Measurements from ENCODE around the gene ACOT11.

ACOT11 gene

DNA sequence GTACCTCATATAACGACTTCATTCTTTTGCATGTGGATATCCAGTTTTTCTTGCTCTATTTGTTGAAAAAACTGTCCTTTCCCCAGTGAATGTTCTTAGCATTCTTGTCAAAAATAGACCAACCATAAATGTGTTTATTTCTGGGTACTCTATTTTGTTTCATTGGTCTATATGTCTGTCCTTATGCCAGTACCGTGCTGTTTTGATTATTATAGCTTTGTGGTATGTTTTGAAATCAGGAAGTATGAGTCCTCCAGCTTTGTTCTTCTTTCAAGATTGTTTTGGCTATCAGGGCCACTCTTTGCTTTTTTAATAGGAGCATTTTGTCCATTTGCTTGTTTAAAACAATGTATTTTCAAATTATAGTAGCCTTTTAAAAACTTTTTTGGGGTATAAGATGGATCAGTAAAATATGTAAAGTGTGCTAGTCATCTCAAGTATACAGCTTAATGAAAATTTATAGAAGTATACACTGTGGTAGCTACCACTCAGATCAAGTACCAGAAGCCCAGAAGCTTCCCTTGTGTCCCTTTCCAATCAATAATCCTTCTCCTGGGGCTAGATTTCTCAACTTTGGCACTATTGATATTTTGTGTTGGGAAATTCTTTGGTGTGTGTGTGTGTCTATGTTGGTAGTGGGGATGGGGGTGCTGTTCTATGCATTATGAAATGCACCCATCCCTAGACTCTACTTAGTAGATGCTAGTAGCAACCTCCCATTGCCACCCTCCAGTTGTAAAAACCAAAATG is 110.3 kb downstream of the ACOT11 start:
- no peaks in the 10 kb centered on the region for H3K4me1 ChIP-seq (ENCODE audit: control insufficient read depth in 2 of 2, insufficient read depth in 2 of 2, low read length in 2 of 2)

More for the DNA sequence above, 110.3 kb downstream of the ACOT11 start:
- no peaks in the 10 kb centered on the region for H3K27me3 ChIP-seq (ENCODE audit: control insufficient read depth in 2 of 2, insufficient read depth in 2 of 2, low read length in 2 of 2)
- no peak overlapping the region for H3K4me3 ChIP-seq (ENCODE audit: low read length in 2 of 2)
- H3K27ac ChIP-seq (ENCODE audit: low read depth in 2 of 2, low read length in 2 of 2), result no peak overlapping the region
- H3K9me3 ChIP-seq (ENCODE audit: control insufficient read depth in 2 of 2, low read length in 2 of 2), result peaks cover 0 to 2% of the 10 kb centered on the region in 2 donors
- H3K36me3 ChIP-seq (ENCODE audit: control insufficient read depth in 2 of 2, insufficient read depth in 2 of 2, low read length in 2 of 2), result no peaks in the 10 kb centered on the region
- no peak overlapping the region for H3K9ac ChIP-seq (ENCODE audit: low read depth in 1 of 2, low read length in 2 of 2)

All from mucosa of rectum (tissue), 2 donors.